MCF 10A (cell line): Measurements from ENCODE around the gene PLXDC1. TPM values are rescaled to one million over a fixed set of nuclear protein-coding genes. Genes with fewer than 3 reads are reported as not detected.

Experiments used
- BruUV-seq: library from RNA; stranded (reverse); fragments of 400-500 nt; replicated peaks from 2 replicates; lab custom pipeline; 2021; lab: Mats Ljungman, UMichigan
- CTCF ChIA-PET: fragments of 300-600 bp; sonication (Branson Sonifier 250); formaldehyde crosslinking; extraction: SDS; loops from one replicate; lab custom pipeline; 2021; ENCODE audit warnings: antibody characterized with exemption, inconsistent platforms; lab: Yijun Ruan, JAX
- POLR2A ChIA-PET: fragments of 300-600, 350-650 bp; sonication (Branson Sonifier 250); formaldehyde crosslinking; extraction: SDS; loops from one replicate; lab custom pipeline; 2020; ENCODE audit warnings: antibody characterized with exemption, inconsistent platforms; lab: Yijun Ruan, JAX
- DNase-seq: peaks from one replicate; pipeline ENCODE4 v3.0.0-alpha.2; 2018; ENCODE audit not compliant: unreplicated experiment
- H3K27ac Mint-ChIP-seq: one replicate; pipeline ENCODE4 v1.8.0; 2022; ENCODE audit warnings: mild to moderate bottlenecking, low read depth, mixed read lengths; ENCODE audit not compliant: unreplicated experiment
- H3K27me3 Mint-ChIP-seq: one replicate; pipeline ENCODE4 v1.8.0; 2022; ENCODE audit warnings: mixed read lengths; ENCODE audit not compliant: insufficient read depth, unreplicated experiment
- H3K36me3 Mint-ChIP-seq: one replicate; pipeline ENCODE4 v1.8.0; 2022; ENCODE audit warnings: mild to moderate bottlenecking, moderate library complexity, mixed read lengths; ENCODE audit not compliant: insufficient read depth, unreplicated experiment
- H3K4me1 Mint-ChIP-seq: one replicate; pipeline ENCODE4 v1.8.0; 2022; ENCODE audit warnings: mixed read lengths; ENCODE audit not compliant: insufficient read depth, unreplicated experiment
- H3K4me3 Mint-ChIP-seq: one replicate; pipeline ENCODE4 v1.8.0; 2022; ENCODE audit warnings: mild to moderate bottlenecking, moderate library complexity, mixed read lengths; ENCODE audit not compliant: unreplicated experiment
- H3K9me3 Mint-ChIP-seq: one replicate; pipeline ENCODE4 v1.8.0; 2022; ENCODE audit warnings: mixed read lengths; ENCODE audit not compliant: unreplicated experiment
- CTCF ChIP-seq: fragments of 200-600 bp; IDR thresholded peaks from one replicate; pipeline ENCODE4 v1.8.0; 2022; ENCODE audit warnings: antibody characterized with exemption, mild to moderate bottlenecking; ENCODE audit not compliant: unreplicated experiment
- intact Hi-C: fragments of 100-400 bp; cut with micrococcal nuclease; formaldehyde crosslinking; loops from 2 replicates; pipeline ENCODE4 v1.14.1; 2022
- total RNA-seq: library from RNA; stranded (reverse); gene quantifications from 2 replicates; pipeline ENCODE4 v1.2.3, GENCODE V29; 2022

Gene PLXDC1
- total RNA-seq, 1 experiment from 2014 or later = 0.61 TPM

- Mint-ChIP-seq H3K4me3 (no peak overlapping the region), H3K27me3 (peaks cover 11% of the 10 kb centered on the region), H3K4me1 (no peaks in the 10 kb centered on the region), H3K9me3 (no peaks in the 10 kb centered on the region), H3K27ac (no peak overlapping the region), H3K36me3 (no peaks in the 10 kb centered on the region)
- no TSS peak for BruUV-seq
- no peak for TF ChIP-seq CTCF
- no peak for DNase-seq
- ChIA-PET POLR2A (no interaction called here), CTCF (no interaction called here)
- intact Hi-C loops = no loop called here
These were observed 44.3 kb downstream of the PLXDC1 start for GRCh38 chr17:39107155-39107554.

GRCh38 chr17:39105705-39106104 lies 45.7 kb downstream of the PLXDC1 start:
- Mint-ChIP-seq H3K9me3 (no peaks in the 10 kb centered on the region), H3K27me3 (peaks cover 11% of the 10 kb centered on the region), H3K4me3 (no peak overlapping the region), H3K27ac (no peak overlapping the region), H3K4me1 (no peaks in the 10 kb centered on the region), H3K36me3 (no peaks in the 10 kb centered on the region)
- BruUV-seq = no TSS peak
- TF ChIP-seq CTCF = no peak
- CTCF ChIA-PET = no interaction called here
- no peak for DNase-seq
- POLR2A ChIA-PET = no interaction called here
- intact Hi-C loops = no loop called here

GRCh38 chr17:39104657-39105056 lies 46.8 kb downstream of the PLXDC1 start:
- intact Hi-C loops = no loop called here
- no peak for DNase-seq
- Mint-ChIP-seq H3K36me3 (no peaks in the 10 kb centered on the region), H3K27ac (no peak overlapping the region), H3K27me3 (peaks cover 11% of the 10 kb centered on the region), H3K9me3 (no peaks in the 10 kb centered on the region), H3K4me3 (no peak overlapping the region), H3K4me1 (no peaks in the 10 kb centered on the region)
- BruUV-seq = no TSS peak
- CTCF ChIA-PET = interaction anchor here (0.7 kb wide), 1 partner anchor 10 kb away, joined by 4 read pairs; no protein-coding TSS in a partner anchor
- POLR2A ChIA-PET = no interaction called here
- no peak for TF ChIP-seq CTCF

GRCh38 chr17:39104046-39104445 lies 47.4 kb downstream of the PLXDC1 start:
- POLR2A ChIA-PET = no interaction called here
- CTCF ChIA-PET = interaction anchor here (0.6 kb wide), 1 partner anchor 140 kb away, joined by 5 read pairs; no protein-coding TSS in a partner anchor
- no peaks in the 10 kb centered on the region for H3K9me3 Mint-ChIP-seq
- H3K36me3 Mint-ChIP-seq = no peaks in the 10 kb centered on the region
- no peaks in the 10 kb centered on the region for H3K4me1 Mint-ChIP-seq
- no peak overlapping the region for H3K27ac Mint-ChIP-seq
- TF ChIP-seq CTCF = no peak
- BruUV-seq = no TSS peak
- DNase-seq = no peak
- intact Hi-C loops = no loop called here
- no peak overlapping the region for H3K4me3 Mint-ChIP-seq
- peaks cover 14% of the 10 kb centered on the region for H3K27me3 Mint-ChIP-seq
